WTC11 (cell line): Measurements from ENCODE around the gene MNS1. TPM values are rescaled to one million over a fixed set of nuclear protein-coding genes. Genes with fewer than 3 reads are reported as not detected.
A peak's percentile ranks its signal among the peaks of the same experiment; 100 is the strongest.
"Not testable (repeated sequence)": the region's sequence is repeated elsewhere in the genome, so short reads cannot be mapped to it uniquely, and the experiment has no call there.

ENCODE experiments used
- ATAC-seq: fragments of 200-7000 bp; cut with Tn5 transposase; 2 replicates; pipeline ENCODE4 v1.10.0; 2021; ENCODE audit warnings: mild to moderate bottlenecking, moderate library complexity
- CTCF ChIA-PET: fragments of 300-600 bp; sonication (Branson Sonifier 250); formaldehyde crosslinking; loops from one replicate; lab custom pipeline; 2021; ENCODE audit warnings: antibody characterized with exemption; lab: Charles Lee
- POLR2A ChIA-PET: fragments of 350-600 bp; sonication (Branson Sonifier 250); formaldehyde crosslinking; loops from one replicate; lab custom pipeline; 2021; ENCODE audit warnings: antibody characterized with exemption; lab: Charles Lee
- DNase-seq: peaks from one replicate; pipeline ENCODE4 v3.0.0; 2021; ENCODE audit warnings: low spot score
- H3K27ac Mint-ChIP-seq: 2 replicates; pipeline ENCODE4 v1.8.0; 2021; ENCODE audit warnings: mixed read lengths
- H3K27me3 Mint-ChIP-seq: 2 replicates; pipeline ENCODE4 v1.8.0; 2021; ENCODE audit warnings: low read depth, mild to moderate bottlenecking, moderate library complexity, mixed read lengths
- H3K36me3 Mint-ChIP-seq: 2 replicates; pipeline ENCODE4 v1.8.0; 2021; ENCODE audit warnings: mixed read lengths
- H3K4me1 Mint-ChIP-seq: 2 replicates; pipeline ENCODE4 v1.8.0; 2022; ENCODE audit warnings: mixed read lengths
- H3K4me3 Mint-ChIP-seq: 2 replicates; pipeline ENCODE4 v1.8.0; 2021; ENCODE audit warnings: mild to moderate bottlenecking, moderate library complexity, mixed read lengths
- H3K9me3 Mint-ChIP-seq: 2 replicates; pipeline ENCODE4 v1.8.0; 2021; ENCODE audit warnings: mixed read lengths
- HMGA2 ChIP-seq: fragments of 250-450 bp; sonication (Bioruptor Pico); IDR thresholded peaks from 2 replicates; pipeline ENCODE4 v1.4.0; 2021; ENCODE audit warnings: mild to moderate bottlenecking, moderate library complexity
- MYBL2 ChIP-seq: sonication (generic); formaldehyde crosslinking; IDR thresholded peaks from 2 replicates; pipeline ENCODE4 v1.8.1; 2023; ENCODE audit warnings: mild to moderate bottlenecking, moderate library complexity, missing genetic modification reagents
- OVOL2 ChIP-seq: fragments of 250-450 bp; sonication (Bioruptor Pico); IDR thresholded peaks from 2 replicates; pipeline ENCODE4 v1.9.0; 2021; ENCODE audit warnings: mild to moderate bottlenecking, borderline replicate concordance
- SMAD4 ChIP-seq: sonication (generic); formaldehyde crosslinking; IDR thresholded peaks from 2 replicates; pipeline ENCODE4 v1.8.0; 2022; ENCODE audit warnings: mild to moderate bottlenecking, missing genetic modification reagents
- ZNF396 ChIP-seq: fragments of 250-450 bp; sonication (Bioruptor Pico); IDR thresholded peaks from 2 replicates; pipeline ENCODE4 v1.8.0; 2021; ENCODE audit warnings: mild to moderate bottlenecking, moderate library complexity, borderline replicate concordance
- total RNA-seq: library from RNA; stranded (reverse); gene quantifications from 3 replicates; pipeline ENCODE4 v1.2.3, GENCODE V29; 2021
- TF ChIP-seq, protein P1 (sequence below): fragments of 250-450 bp; sonication (Bioruptor Pico); IDR thresholded peaks from 2 replicates; pipeline ENCODE4 v1.9.0; 2021; ENCODE audit warnings: mild to moderate bottlenecking, borderline replicate concordance
- TF ChIP-seq, protein P2 (sequence below): sonication (generic); formaldehyde crosslinking; IDR thresholded peaks from 2 replicates; pipeline ENCODE4 v1.8.1; 2023; ENCODE audit warnings: mild to moderate bottlenecking, missing genetic modification reagents
- TF ChIP-seq, protein P3 (sequence below): sonication (generic); formaldehyde crosslinking; IDR thresholded peaks from 2 replicates; pipeline ENCODE4 v1.8.1; 2022; ENCODE audit warnings: low read depth, missing genetic modification reagents, borderline replicate concordance
- TF ChIP-seq, protein P4 (sequence below): fragments of 250-450 bp; sonication (Bioruptor Pico); conservative IDR thresholded peaks from 2 replicates; pipeline ENCODE4 v1.9.0; 2021; ENCODE audit warnings: mild to moderate bottlenecking
- TF ChIP-seq, protein P5 (sequence below): sonication (generic); formaldehyde crosslinking; IDR thresholded peaks from 2 replicates; pipeline ENCODE4 v1.8.1; 2023; ENCODE audit warnings: mild to moderate bottlenecking, missing genetic modification reagents
- TF ChIP-seq, protein P6 (sequence below): fragments of 250-450 bp; sonication (Bioruptor Pico); IDR thresholded peaks from 2 replicates; pipeline ENCODE4 v1.8.0; 2021; ENCODE audit warnings: mild to moderate bottlenecking

MNS1 gene
- total RNA-seq, 1 experiment from 2014 or later = 4.4 TPM

DNA sequence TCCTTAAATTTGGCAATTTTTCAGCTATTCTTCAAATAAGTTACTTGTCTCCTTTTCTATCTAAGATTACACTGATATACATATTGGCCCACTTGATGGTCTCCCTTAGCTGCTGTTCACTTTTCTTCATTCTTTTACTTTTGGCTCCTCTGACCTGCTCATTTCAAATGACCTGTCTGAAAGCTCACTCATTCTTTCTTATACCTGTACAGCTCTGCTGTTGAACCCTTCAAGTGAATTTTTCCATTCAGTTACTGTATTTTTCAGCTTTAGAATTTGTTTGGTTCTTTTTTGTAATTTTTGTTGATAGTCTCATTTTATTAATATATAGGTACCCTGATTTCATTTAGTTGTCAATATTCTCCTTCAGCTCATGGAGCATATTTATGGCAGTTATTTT, 39.7 kb downstream of the MNS1 start (continued):
- TF ChIP-seq, protein P1, sequence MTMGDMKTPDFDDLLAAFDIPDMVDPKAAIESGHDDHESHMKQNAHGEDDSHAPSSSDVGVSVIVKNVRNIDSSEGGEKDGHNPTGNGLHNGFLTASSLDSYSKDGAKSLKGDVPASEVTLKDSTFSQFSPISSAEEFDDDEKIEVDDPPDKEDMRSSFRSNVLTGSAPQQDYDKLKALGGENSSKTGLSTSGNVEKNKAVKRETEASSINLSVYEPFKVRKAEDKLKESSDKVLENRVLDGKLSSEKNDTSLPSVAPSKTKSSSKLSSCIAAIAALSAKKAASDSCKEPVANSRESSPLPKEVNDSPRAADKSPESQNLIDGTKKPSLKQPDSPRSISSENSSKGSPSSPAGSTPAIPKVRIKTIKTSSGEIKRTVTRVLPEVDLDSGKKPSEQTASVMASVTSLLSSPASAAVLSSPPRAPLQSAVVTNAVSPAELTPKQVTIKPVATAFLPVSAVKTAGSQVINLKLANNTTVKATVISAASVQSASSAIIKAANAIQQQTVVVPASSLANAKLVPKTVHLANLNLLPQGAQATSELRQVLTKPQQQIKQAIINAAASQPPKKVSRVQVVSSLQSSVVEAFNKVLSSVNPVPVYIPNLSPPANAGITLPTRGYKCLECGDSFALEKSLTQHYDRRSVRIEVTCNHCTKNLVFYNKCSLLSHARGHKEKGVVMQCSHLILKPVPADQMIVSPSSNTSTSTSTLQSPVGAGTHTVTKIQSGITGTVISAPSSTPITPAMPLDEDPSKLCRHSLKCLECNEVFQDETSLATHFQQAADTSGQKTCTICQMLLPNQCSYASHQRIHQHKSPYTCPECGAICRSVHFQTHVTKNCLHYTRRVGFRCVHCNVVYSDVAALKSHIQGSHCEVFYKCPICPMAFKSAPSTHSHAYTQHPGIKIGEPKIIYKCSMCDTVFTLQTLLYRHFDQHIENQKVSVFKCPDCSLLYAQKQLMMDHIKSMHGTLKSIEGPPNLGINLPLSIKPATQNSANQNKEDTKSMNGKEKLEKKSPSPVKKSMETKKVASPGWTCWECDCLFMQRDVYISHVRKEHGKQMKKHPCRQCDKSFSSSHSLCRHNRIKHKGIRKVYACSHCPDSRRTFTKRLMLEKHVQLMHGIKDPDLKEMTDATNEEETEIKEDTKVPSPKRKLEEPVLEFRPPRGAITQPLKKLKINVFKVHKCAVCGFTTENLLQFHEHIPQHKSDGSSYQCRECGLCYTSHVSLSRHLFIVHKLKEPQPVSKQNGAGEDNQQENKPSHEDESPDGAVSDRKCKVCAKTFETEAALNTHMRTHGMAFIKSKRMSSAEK (CRISPR knock-in tag) = no peak
- TF ChIP-seq, protein P2, sequence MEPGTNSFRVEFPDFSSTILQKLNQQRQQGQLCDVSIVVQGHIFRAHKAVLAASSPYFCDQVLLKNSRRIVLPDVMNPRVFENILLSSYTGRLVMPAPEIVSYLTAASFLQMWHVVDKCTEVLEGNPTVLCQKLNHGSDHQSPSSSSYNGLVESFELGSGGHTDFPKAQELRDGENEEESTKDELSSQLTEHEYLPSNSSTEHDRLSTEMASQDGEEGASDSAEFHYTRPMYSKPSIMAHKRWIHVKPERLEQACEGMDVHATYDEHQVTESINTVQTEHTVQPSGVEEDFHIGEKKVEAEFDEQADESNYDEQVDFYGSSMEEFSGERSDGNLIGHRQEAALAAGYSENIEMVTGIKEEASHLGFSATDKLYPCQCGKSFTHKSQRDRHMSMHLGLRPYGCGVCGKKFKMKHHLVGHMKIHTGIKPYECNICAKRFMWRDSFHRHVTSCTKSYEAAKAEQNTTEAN (CRISPR knock-in tag) = no peak

DNA sequence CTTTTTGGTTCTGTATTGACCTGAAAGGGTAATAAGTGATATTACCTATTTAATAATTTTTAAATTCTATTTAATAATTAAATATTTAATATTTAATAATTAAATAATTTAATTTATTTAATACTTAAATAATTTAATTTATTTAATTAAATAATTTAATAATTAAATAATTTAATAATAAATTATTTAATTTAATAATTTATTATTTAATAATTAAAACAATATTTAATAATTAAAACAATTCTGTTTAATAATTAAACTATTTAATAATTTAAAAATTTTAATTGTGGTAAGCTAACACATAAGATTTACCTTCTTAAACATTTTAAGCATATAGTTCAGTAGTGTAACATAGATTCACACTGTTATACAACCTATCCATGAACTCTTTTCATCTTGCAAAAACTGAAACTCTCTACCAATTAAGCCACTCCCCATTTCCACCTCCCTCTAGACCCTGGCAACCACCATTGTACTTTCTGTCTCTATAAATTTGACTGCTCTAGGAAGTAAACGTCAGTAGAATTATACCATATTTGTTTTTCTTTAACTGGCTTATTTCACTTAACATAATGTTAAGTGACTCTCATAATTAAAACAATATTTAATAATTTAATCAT, 51.7 kb downstream of the MNS1 start:
- H3K27ac Mint-ChIP-seq, CTCF ChIA-PET: not testable (repeated sequence)

DNA sequence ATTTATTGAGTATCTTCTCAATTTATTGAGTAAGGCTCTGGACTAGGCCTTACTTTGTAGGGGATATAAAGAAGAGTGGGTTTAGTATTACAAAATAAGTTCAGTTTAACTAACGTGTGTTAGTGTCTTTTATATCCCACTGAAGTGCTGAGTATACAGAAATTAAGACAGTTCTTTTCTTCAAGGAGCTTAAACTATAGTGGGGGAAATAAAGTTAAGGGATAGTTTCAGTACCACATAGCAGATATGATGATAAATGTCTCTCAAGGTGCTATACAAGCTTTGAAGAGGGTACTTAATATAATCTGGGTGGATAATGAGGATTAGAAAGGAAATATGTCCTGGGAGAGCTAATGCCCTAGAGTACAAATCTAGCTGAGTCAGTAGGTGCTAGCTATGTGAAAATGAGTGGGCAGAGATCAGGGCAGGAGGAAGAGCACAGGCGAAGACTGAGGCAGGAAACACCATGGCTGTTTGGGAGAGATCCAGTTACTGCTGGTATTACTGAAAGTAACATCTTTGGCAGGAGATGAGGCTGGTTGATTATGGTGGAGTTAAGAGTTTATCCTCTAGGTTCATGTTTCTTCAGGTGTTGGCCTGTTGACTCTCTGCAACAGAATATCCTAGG, 53.7 kb downstream of the MNS1 start:
- Mint-ChIP-seq H3K4me1 (no peaks in the 10 kb centered on the region), H3K27ac (0 out of 2 replicates have a peak overlapping the region, but pooled peaks have one; percentile 3)

More for the DNA sequence above, 51.7 kb downstream of the MNS1 start:
- H3K27me3 Mint-ChIP-seq, POLR2A ChIA-PET, H3K4me1 Mint-ChIP-seq, DNase-seq, H3K9me3 Mint-ChIP-seq, ATAC-seq, H3K4me3 Mint-ChIP-seq, H3K36me3 Mint-ChIP-seq: not testable (repeated sequence)
- TF ChIP-seq HMGA2 = peak; percentile 95

DNA sequence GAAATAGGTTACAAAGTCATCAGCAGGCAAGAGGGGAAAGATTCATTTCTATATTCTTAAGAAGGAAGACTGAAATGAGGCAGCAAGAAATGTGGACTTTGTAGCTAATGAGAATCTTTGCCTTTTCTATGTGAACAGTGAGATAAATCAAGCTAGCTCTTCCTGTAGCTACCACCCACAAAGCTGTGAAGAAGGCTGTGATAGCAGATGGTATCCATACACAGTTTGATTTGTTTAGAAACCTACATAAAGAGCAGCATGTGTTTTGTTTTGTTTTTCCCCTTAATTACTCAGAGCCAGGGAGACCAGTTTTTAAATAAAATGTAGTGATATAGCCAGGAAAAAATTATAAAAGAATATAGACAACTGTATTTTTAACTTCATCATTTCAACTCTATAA, 54.2 kb downstream of the MNS1 start:
- Mint-ChIP-seq H3K4me3 (no peak overlapping the region), H3K4me1 (no peaks in the 10 kb centered on the region), H3K27ac (no peak overlapping the region), H3K36me3 (peaks cover 9% of the 10 kb centered on the region; the same call in 1 of the 2 replicates), H3K27me3 (no peaks in the 10 kb centered on the region), H3K9me3 (peaks cover 6% of the 10 kb centered on the region; the same call in 1 of the 2 replicates)
- ATAC-seq (no peak), DNase-seq (no peak)
- ChIA-PET POLR2A (no interaction called here), CTCF (interaction anchor here (0.8 kb wide), 1 partner anchor 115 kb away, joined by 3 read pairs; no protein-coding TSS in a partner anchor)
- TF ChIP-seq, protein P3, sequence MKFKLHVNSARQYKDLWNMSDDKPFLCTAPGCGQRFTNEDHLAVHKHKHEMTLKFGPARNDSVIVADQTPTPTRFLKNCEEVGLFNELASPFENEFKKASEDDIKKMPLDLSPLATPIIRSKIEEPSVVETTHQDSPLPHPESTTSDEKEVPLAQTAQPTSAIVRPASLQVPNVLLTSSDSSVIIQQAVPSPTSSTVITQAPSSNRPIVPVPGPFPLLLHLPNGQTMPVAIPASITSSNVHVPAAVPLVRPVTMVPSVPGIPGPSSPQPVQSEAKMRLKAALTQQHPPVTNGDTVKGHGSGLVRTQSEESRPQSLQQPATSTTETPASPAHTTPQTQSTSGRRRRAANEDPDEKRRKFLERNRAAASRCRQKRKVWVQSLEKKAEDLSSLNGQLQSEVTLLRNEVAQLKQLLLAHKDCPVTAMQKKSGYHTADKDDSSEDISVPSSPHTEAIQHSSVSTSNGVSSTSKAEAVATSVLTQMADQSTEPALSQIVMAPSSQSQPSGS (CRISPR knock-in tag) = no peak
- TF ChIP-seq MYBL2 (CRISPR knock-in tag) (no peak), HMGA2 (no peak), OVOL2 (no peak), ZNF396 (CRISPR knock-in tag) (no peak), SMAD4 (no peak)
- TF ChIP-seq, protein P4, sequence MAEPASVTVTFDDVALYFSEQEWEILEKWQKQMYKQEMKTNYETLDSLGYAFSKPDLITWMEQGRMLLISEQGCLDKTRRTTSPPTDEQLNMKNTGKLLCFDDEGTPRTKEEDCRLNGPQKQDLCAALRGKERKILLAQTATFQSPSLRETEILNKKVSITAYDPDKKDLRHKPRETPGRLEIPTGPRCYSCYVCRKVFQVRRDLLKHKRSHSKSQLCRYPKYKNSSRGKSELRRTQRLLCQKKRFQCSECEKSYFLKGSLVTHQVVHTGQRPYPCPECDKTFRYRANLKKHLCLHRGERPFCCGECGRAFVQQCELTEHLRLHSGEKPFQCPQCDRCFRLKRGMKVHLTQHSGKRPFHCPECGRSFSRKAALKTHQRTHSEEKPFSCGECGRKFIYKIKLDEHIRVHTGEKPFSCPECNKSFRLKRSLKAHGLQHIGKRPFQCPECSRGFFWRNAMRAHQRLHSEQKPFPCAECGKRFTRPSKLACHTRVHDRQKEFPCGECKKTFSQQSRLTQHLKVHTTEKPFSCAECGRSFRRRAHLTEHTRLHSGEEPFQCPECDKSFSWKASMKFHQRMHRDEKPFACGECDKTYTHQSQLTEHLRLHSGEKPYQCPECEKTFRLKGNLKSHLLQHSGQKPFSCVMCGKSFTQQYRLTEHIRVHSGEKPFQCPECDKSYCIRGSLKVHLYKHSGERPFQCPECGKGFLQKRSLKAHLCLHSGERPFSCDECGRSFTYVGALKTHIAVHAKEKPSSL (CRISPR knock-in tag) = no peak
- TF ChIP-seq, protein P5, sequence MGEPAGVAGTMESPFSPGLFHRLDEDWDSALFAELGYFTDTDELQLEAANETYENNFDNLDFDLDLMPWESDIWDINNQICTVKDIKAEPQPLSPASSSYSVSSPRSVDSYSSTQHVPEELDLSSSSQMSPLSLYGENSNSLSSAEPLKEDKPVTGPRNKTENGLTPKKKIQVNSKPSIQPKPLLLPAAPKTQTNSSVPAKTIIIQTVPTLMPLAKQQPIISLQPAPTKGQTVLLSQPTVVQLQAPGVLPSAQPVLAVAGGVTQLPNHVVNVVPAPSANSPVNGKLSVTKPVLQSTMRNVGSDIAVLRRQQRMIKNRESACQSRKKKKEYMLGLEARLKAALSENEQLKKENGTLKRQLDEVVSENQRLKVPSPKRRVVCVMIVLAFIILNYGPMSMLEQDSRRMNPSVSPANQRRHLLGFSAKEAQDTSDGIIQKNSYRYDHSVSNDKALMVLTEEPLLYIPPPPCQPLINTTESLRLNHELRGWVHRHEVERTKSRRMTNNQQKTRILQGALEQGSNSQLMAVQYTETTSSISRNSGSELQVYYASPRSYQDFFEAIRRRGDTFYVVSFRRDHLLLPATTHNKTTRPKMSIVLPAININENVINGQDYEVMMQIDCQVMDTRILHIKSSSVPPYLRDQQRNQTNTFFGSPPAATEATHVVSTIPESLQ (CRISPR knock-in tag) = no peak

More for the DNA sequence above, 53.7 kb downstream of the MNS1 start:
- ChIA-PET CTCF (interaction anchor here (0.8 kb wide), 1 partner anchor 116 kb away, joined by 3 read pairs; no protein-coding TSS in a partner anchor), POLR2A (no interaction called here)
- peaks cover 9% of the 10 kb centered on the region; the same call in 1 of the 2 replicates for H3K36me3 Mint-ChIP-seq
- H3K4me3 Mint-ChIP-seq = no peak overlapping the region
- TF ChIP-seq, protein P6, sequence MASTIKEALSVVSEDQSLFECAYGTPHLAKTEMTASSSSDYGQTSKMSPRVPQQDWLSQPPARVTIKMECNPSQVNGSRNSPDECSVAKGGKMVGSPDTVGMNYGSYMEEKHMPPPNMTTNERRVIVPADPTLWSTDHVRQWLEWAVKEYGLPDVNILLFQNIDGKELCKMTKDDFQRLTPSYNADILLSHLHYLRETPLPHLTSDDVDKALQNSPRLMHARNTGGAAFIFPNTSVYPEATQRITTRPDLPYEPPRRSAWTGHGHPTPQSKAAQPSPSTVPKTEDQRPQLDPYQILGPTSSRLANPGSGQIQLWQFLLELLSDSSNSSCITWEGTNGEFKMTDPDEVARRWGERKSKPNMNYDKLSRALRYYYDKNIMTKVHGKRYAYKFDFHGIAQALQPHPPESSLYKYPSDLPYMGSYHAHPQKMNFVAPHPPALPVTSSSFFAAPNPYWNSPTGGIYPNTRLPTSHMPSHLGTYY (CRISPR knock-in tag) = no peak
- TF ChIP-seq, protein P2 (CRISPR knock-in tag) = no peak
- TF ChIP-seq, all 79 proteins: peak for 0
- Mint-ChIP-seq H3K27me3 (no peaks in the 10 kb centered on the region), H3K9me3 (peaks cover 6% of the 10 kb centered on the region; the same call in 1 of the 2 replicates)
- no peak for DNase-seq
- no peak for ATAC-seq
